OCI-M1 (cell line): Measurements from ENCODE around the gene POLR1B.
"Not testable (repeated sequence)": the region's sequence is repeated elsewhere in the genome, so short reads cannot be mapped to it uniquely, and the experiment has no call there.

ENCODE experiments used
- DNase-seq: peaks from one replicate; lab custom pipeline; 2025; lab: John Stamatoyannopoulos, UW

Gene POLR1B, protein sequence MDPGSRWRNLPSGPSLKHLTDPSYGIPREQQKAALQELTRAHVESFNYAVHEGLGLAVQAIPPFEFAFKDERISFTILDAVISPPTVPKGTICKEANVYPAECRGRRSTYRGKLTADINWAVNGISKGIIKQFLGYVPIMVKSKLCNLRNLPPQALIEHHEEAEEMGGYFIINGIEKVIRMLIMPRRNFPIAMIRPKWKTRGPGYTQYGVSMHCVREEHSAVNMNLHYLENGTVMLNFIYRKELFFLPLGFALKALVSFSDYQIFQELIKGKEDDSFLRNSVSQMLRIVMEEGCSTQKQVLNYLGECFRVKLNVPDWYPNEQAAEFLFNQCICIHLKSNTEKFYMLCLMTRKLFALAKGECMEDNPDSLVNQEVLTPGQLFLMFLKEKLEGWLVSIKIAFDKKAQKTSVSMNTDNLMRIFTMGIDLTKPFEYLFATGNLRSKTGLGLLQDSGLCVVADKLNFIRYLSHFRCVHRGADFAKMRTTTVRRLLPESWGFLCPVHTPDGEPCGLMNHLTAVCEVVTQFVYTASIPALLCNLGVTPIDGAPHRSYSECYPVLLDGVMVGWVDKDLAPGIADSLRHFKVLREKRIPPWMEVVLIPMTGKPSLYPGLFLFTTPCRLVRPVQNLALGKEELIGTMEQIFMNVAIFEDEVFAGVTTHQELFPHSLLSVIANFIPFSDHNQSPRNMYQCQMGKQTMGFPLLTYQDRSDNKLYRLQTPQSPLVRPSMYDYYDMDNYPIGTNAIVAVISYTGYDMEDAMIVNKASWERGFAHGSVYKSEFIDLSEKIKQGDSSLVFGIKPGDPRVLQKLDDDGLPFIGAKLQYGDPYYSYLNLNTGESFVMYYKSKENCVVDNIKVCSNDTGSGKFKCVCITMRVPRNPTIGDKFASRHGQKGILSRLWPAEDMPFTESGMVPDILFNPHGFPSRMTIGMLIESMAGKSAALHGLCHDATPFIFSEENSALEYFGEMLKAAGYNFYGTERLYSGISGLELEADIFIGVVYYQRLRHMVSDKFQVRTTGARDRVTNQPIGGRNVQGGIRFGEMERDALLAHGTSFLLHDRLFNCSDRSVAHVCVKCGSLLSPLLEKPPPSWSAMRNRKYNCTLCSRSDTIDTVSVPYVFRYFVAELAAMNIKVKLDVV

DNA sequence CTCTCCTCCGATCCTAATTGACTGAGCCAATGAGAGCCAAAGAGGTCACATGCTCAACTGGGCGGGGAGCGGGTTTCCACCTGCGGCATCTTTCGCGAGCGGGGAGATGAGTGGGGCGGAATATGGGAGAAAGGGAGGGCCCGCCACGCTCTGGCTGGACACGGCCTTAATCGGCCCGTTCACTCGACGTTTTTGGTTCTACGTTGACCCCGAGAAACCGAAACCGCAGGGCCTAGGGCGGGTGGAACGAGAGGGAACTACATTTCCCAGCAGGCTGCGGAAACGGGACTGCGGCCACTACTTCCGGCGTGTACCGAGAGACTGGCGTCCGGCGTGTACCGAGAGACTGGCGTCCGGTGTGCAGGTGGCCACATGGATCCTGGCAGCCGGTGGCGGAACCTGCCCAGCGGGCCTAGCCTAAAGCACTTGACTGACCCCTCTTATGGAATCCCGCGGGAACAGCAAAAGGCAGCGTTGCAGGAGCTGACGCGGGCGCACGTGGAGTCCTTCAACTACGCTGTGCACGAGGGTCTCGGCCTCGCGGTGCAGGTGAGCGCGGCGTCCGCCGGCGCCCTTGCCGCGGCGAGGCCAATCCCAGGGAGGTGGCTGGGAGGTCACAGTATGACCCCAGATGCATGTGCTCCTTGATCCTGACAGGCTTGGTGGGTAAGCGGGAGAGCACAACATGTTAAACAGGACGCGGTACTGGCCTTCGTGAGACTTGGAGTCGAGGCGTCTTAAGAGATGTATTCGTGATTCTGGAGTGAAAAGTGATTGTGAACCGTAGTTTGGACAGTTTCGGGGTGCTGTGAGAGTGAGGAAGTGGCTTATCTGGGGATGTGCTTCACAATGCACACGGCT lies at the start of gene POLR1B:
Gene POLR1B (plus strand): TSS at position 343 of the 861 bp plus-strand sequence. CDS start 30 bp downstream, at position 373.
- DNase-seq: peak; percentile 93

GRCh38 chr2:112493048-112493447 lies 49.2 kb upstream of the POLR1B start:
- DNase-seq: no peak

DNA sequence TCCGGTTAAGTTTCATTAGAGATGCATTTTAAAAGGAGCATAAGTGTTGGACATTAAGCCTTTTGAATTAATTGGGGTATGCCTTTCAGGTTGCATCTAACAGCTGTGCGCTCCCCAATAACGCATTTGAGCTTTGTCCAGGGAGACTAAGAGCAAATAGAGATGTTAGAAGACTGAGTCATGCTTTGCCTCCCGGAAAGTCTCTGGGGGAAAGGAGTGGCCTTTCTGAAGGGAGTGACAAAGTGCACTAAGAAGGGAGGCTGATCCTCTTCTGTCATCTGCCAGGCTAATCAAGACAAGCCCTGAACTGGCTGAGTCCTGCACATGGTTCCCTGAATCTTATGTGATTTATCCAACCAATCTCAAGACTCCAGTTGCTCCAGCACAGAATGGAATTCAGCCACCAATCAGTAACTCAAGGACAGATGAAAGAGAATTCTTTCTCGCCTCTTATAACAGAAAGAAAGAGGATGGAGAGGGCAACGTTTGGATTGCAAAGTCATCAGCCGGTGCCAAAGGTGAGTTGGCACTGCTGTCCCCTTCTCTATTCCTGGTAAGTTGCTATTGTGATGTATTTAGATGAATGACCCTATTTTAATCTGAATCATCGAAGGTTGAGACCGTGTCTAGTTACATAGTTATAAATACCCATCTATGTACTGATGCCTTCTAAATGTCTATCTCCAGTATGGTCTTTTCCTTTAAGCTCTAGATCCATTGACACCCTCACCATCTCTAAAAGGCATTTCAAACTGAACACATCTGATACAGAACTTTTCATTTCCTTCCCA lies 48.2 kb upstream of the POLR1B start:
- no peak for DNase-seq

GRCh38 chr2:112494828-112495227 lies 47.4 kb upstream of the POLR1B start:
- DNase-seq: no peak

- DNase-seq: not testable (repeated sequence)
These were observed 46.4 kb upstream of the POLR1B start for GRCh38 chr2:112495878-112496277.

DNA sequence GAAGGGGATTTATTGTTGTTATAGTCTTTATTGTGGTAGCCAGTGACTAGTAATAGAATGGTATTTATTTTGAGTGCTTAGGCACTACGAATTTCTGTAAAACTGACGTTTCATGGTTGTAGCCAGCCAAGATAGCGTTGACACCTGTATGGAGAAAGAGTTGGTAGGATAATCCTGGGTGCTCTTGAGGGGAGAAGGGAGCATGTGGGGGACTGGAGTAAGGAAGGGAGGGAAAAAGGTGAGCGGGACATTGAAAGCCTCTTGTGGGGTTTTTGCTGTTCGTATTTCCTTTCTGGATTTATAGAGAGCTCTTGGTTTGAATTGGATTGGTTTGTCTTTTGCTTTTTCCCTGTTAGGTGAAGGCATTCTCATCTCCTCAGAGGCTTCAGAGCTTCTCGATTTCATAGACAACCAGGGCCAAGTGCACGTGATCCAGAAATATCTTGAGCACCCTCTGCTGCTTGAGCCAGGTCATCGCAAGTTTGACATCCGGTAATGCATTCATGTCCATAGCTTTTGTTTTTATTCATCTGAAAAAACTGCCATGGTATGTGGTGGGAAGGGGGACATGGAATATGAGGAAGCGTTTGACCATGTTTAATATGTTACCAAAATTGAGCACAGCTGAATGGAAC lies 41.3 kb upstream of the POLR1B start:
- DNase-seq: peak; percentile 73

GRCh38 chr2:112509239-112509998 lies 32.8 kb upstream of the POLR1B start:
- not testable (repeated sequence) for DNase-seq

- no peak for DNase-seq
These were observed 25.5 kb upstream of the POLR1B start for GRCh38 chr2:112516801-112517200.

DNA sequence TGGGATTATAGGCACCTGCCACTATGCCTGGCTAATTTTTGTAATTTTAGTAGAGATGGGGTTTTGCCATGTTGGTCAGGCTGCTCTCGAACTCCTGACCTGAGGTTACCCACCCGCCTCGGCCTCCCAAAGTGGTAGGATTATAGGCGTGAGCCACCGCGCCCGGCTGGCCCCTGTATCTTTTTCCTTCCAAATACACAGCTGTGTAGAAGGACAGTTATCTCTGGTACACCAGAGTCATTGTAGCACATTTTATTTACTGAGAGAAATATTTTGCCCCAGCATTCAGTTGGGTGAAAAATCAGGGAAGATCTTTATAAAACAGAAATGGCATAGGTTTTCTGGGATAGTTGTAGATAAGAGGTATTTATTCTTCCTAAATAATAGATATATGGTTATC lies 23.5 kb upstream of the POLR1B start:
- no peak for DNase-seq

GRCh38 chr2:112519506-112519905 lies 22.8 kb upstream of the POLR1B start:
- peak; percentile 11 for DNase-seq

GRCh38 chr2:112520234-112520783 lies 22.0 kb upstream of the POLR1B start:
- no peak for DNase-seq

DNA sequence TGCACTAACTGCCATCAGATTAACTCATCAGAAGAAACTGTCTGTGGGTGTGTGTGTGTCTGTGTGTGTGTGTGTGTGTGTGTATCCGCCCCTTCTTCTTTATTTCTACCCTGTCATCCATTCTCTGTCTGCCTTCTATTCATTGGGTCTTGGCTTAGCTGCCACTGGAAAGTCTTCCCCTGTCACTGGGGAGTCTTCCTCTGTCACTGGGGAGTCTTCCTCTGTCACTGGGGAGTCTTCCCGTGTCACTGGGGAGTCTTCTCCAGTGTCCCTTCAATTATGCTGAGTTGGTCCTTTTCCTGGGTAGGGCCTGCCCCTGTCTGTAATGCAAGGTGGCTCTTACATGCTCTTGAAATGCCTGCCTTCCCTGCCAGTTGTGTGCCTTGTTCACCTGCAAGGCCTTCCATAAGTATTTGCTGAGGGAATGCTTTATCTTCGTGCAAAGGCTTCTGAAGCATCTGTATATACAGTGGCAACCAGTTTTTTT lies 18.9 kb upstream of the POLR1B start:
- DNase-seq: no peak

DNA sequence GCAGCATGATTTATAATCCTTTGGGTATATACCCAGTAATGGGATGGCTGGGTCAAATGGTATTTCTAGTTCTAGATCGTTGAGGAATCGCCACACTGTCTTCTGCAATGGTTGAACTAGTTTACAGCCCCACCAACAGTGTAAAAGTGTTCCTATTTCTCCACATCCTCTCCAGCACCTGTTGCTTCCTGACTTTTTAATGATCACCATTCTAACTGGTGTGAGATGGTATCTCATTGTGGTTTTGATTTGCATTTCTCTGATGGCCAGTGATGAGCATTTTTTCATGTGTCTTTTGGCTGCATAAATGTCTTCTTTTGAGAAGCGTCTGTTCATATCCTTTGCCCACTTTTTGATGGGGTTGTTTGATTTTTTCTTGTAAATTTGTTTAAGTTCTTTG lies 18.0 kb upstream of the POLR1B start:
- DNase-seq: not testable (repeated sequence)

DNA sequence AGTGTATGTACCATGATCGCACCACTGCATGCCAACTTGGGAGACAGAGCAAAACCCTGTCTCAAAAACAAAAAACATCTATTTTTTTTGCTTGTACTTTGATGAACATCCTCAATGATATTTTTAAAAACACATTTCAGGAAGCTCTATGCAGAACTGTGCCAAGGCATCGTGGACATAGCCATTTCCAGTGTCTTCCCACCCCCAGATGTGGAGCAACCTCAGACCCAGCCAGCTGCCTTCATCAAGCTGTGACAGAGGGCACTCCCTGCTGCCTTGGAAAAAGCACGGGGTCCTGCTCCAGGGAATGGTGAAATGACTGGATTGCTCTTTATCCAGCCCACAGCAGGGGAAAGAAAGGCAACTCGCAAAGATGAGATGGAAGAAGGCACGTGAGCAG lies 13.7 kb upstream of the POLR1B start:
- no peak for DNase-seq

DNA sequence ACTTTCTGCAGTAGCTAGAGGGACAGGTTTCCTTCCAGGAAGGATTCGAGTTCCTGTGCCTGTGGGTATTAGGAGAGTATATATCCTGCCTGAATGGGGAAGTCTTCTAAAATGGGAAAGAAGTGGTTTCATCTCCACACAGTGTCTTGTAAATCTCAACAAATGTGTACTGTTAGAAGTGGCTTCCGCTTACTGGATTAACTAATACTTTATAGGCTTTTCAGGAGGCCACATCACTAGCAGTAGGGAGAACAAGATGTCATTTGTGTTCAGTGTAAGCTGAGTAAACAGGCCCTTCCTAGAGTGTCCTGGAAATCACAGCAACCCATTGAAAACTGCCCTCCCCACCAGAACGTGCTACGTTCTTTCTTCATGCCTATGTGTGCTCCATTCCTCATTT lies 12.5 kb upstream of the POLR1B start:
- no peak for DNase-seq

DNA sequence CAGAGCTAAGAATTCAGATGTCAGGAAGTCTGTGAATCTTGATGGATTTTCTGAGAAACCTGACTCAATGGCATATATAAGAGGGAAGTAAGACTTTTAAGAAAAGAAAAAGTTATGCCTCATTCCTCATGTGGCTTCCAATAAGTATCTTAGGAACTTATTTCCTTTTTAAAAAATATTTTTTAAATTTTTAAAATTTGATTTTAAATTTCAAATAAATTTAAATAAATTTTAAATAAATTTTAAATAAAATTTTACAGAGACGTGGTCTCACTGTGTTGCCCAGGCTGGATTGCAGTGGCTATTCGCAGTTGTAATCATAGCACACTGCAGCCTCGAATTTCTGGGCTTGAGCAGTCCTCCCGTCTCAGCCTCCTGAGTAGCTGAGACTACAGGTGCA lies 11.5 kb upstream of the POLR1B start:
- DNase-seq: no peak

DNA sequence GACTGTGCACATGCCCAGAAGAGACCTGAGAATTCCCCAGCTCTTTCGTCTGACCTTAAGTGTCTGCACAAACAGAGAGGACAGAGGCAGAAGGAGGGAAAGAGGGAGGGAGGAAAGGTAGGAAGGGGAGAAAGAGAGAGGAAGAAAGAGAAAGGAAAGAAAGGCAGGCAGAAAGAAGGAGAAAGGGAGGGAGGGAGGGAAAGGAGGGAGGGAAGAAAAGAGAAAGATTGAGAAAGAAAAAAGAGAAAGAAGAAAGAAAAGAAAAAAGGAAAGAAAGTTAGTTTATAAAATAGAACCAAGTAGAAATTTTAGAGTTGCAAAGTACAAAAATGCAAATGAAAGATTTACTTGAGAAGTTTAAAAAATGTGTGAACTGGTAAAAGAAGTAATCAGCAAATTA lies 7.4 kb upstream of the POLR1B start:
- DNase-seq: no peak

GRCh38 chr2:112536665-112537064 lies 5.6 kb upstream of the POLR1B start:
- not testable (repeated sequence) for DNase-seq

DNA sequence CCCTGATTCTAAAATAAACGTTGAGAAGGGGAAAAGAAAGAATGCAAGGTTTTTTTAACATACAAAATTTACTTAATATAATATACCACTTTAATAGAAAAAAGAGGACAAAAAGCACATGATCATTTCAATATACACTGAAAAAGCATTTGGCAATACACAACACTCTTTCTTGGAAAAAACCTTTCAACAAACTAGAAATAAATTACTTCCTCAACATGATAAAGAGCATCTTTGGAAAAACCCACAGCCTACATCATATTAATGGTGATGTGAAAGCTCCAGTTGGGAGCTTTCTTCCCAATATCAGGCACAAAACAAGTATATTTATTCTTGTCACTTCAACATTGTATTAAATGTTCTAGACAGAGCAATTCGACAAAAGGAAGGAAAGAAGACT lies 3.0 kb upstream of the POLR1B start:
- no peak for DNase-seq
